H9 (cell line): ENCODE results near the gene KMT5B. TPM values are rescaled to one million over a fixed set of nuclear protein-coding genes. Genes with fewer than 3 reads are reported as not detected.

Source experiments
- DNase-seq: peaks from one replicate; pipeline ENCODE4 v3.0.0-alpha.2; 2017
- H2AFZ ChIP-seq: one replicate; pipeline ENCODE4 v1.6.1; 2013; ENCODE audit warnings: mild to moderate bottlenecking, low read length, control low read depth, moderate library complexity
- H2AK5ac ChIP-seq: 2 replicates; pipeline ENCODE4 v1.6.1; 2013; ENCODE audit warnings: low read length, control low read depth, mixed read lengths; ENCODE audit not compliant: insufficient read length
- H2BK120ac ChIP-seq: one replicate; pipeline ENCODE4 v1.6.1; 2013; ENCODE audit warnings: low read depth, mild to moderate bottlenecking, low read length, control low read depth, inconsistent platforms; ENCODE audit not compliant: poor library complexity, severe bottlenecking
- H2BK12ac ChIP-seq: 2 replicates; pipeline ENCODE4 v1.6.1; 2013; ENCODE audit warnings: low read length, control low read depth, mixed read lengths, low read depth; ENCODE audit not compliant: insufficient read length
- H2BK15ac ChIP-seq: 2 replicates; pipeline ENCODE4 v1.6.1; 2013; ENCODE audit warnings: low read depth, low read length, control low read depth
- H2BK20ac ChIP-seq: one replicate; pipeline ENCODE4 v1.6.1; 2013; ENCODE audit warnings: low read depth, mild to moderate bottlenecking, low read length, control low read depth, inconsistent platforms; ENCODE audit not compliant: poor library complexity, severe bottlenecking
- H2BK5ac ChIP-seq: 2 replicates; pipeline ENCODE4 v1.6.1; 2013; ENCODE audit warnings: low read length, control low read depth, mixed read lengths; ENCODE audit not compliant: insufficient read length
- H3K14ac ChIP-seq: 2 replicates; pipeline ENCODE4 v1.6.1; 2013; ENCODE audit warnings: low read length, control low read depth; ENCODE audit not compliant: insufficient read depth
- H3K18ac ChIP-seq: 2 replicates; pipeline ENCODE4 v1.6.1; 2013; ENCODE audit warnings: low read depth, mild to moderate bottlenecking, mixed read lengths, low read length, control low read depth; ENCODE audit not compliant: insufficient read length
- H3K23ac ChIP-seq: 2 replicates; pipeline ENCODE4 v1.6.1; 2013; ENCODE audit warnings: low read length, control low read depth, mixed read lengths, low read depth; ENCODE audit not compliant: insufficient read length
- H3K23me2 ChIP-seq: 2 replicates; pipeline ENCODE4 v1.6.1; 2013; ENCODE audit warnings: low read depth, mild to moderate bottlenecking, mixed read lengths, low read length, control low read depth; ENCODE audit not compliant: insufficient read length, poor library complexity, severe bottlenecking
- H3K27ac ChIP-seq: 2 replicates; pipeline ENCODE4 v1.5.1; 2013; ENCODE audit warnings: low read length, control low read depth, mixed read lengths, low read depth; ENCODE audit not compliant: insufficient read length
- H3K27me3 ChIP-seq: 2 replicates; pipeline ENCODE4 v1.6.1; 2013; ENCODE audit warnings: low read length, control low read depth, inconsistent platforms; ENCODE audit not compliant: insufficient read depth
- H3K4ac ChIP-seq: 2 replicates; pipeline ENCODE4 v1.6.1; 2013; ENCODE audit warnings: low read depth, mild to moderate bottlenecking, control low read depth, inconsistent platforms, low read length, moderate library complexity
- H3K4me1 ChIP-seq: 2 replicates; pipeline ENCODE4 v1.6.1; 2013; ENCODE audit warnings: low read length, control low read depth, inconsistent platforms; ENCODE audit not compliant: insufficient read depth
- H3K4me2 ChIP-seq: 2 replicates; pipeline ENCODE4 v1.6.1; 2013; ENCODE audit warnings: low read length, control low read depth, mixed read lengths; ENCODE audit not compliant: insufficient read length, insufficient read depth
- H3K56ac ChIP-seq: 2 replicates; pipeline ENCODE4 v1.6.1; 2013; ENCODE audit warnings: low read depth, mild to moderate bottlenecking, mixed read lengths, low read length, control low read depth; ENCODE audit not compliant: insufficient read length
- H3K79me1 ChIP-seq: 2 replicates; pipeline ENCODE4 v1.6.1; 2013; ENCODE audit warnings: low read depth, mild to moderate bottlenecking, moderate library complexity, low read length, control low read depth, inconsistent platforms; ENCODE audit not compliant: insufficient read depth, poor library complexity, severe bottlenecking
- H3K79me2 ChIP-seq: 2 replicates; pipeline ENCODE4 v1.6.1; 2013; ENCODE audit warnings: low read length, control low read depth, inconsistent platforms; ENCODE audit not compliant: insufficient read depth
- H3K9ac ChIP-seq: 2 replicates; pipeline ENCODE4 v1.6.1; 2013; ENCODE audit warnings: low read length, control low read depth, mixed read lengths; ENCODE audit not compliant: insufficient read length; ENCODE audit errors: extremely low read depth
- H3K9me3 ChIP-seq: one replicate; pipeline ENCODE4 v1.6.1; 2013; ENCODE audit warnings: low read depth, low read length, inconsistent platforms; ENCODE audit not compliant: control insufficient read depth
- H3T11ph ChIP-seq: one replicate; pipeline ENCODE4 v1.6.1; 2013; ENCODE audit warnings: mild to moderate bottlenecking, low read length, control low read depth, inconsistent platforms
- H4K20me1 ChIP-seq: one replicate; pipeline ENCODE4 v1.6.1; 2013; ENCODE audit not compliant: control insufficient read depth, insufficient read length, insufficient read depth
- H4K5ac ChIP-seq: 2 replicates; pipeline ENCODE4 v1.6.1; 2013; ENCODE audit warnings: low read depth, mild to moderate bottlenecking, mixed read lengths, low read length, control low read depth; ENCODE audit not compliant: insufficient read length
- H4K8ac ChIP-seq: replicated peaks from 2 replicates; pipeline ENCODE4 v1.6.1; 2013; ENCODE audit warnings: low read length, control low read depth, mixed read lengths, low read depth; ENCODE audit not compliant: insufficient read length
- H4K91ac ChIP-seq: 2 replicates; pipeline ENCODE4 v1.6.1; 2013; ENCODE audit warnings: low read depth, mild to moderate bottlenecking, moderate library complexity, mixed read lengths, low read length, control low read depth; ENCODE audit not compliant: insufficient read length
- H3K27ac Mint-ChIP-seq, 3 experiments: 2 replicates in 2 of 3; 3 replicates in 1 of 3; pipeline ENCODE4 v1.8.0; 2020 to 2021; ENCODE audit warnings: mixed read lengths in 3 of 3, mild to moderate bottlenecking in 1 of 3, moderate library complexity in 1 of 3
- H3K27me3 Mint-ChIP-seq: 2 replicates; pipeline ENCODE4 v1.8.0; 2021; ENCODE audit warnings: low read depth, mild to moderate bottlenecking, moderate library complexity, mixed read lengths
- H3K36me3 Mint-ChIP-seq, 3 experiments: 2 replicates in 2 of 3; 3 replicates in 1 of 3; pipeline ENCODE4 v1.8.0; 2020 to 2021; ENCODE audit warnings: low read depth in 3 of 3, mixed read lengths in 3 of 3; ENCODE audit not compliant: insufficient read depth in 1 of 3
- H3K4me1 Mint-ChIP-seq, 2 experiments: 2 replicates each; pipeline ENCODE4 v1.8.0; 2020; ENCODE audit warnings: mixed read lengths in 2 of 2
- H3K4me3 Mint-ChIP-seq, 2 experiments: 2 replicates in 1 of 2; 3 replicates in 1 of 2; pipeline ENCODE4 v1.8.0; 2020 to 2021; ENCODE audit warnings: mild to moderate bottlenecking in 2 of 2, mixed read lengths in 2 of 2, moderate library complexity in 1 of 2
- H3K9me3 Mint-ChIP-seq, 2 experiments: 2 replicates in 1 of 2; 3 replicates in 1 of 2; pipeline ENCODE4 v1.8.0; 2020; ENCODE audit warnings: mild to moderate bottlenecking in 2 of 2, mixed read lengths in 2 of 2, moderate library complexity in 1 of 2
- CTCF ChIP-seq: fragments of 200-600 bp; sonication (generic); conservative IDR thresholded peaks from 3 replicates; pipeline ENCODE4 v1.8.0; 2021; ENCODE audit warnings: antibody characterized with exemption, mild to moderate bottlenecking
- WGBS: extraction: QIAGEN DNeasy Blood & Tissue Kit; methylation state at CpG from one replicate; pipeline ENCODE4 v1.1.7; 2013; ENCODE audit warnings: missing lambda C conversion rate, low lambda C conversion rate, mixed read lengths; ENCODE audit not compliant: insufficient read length; ENCODE audit errors: extremely low coverage; 5-methylcytosine and 5-hydroxymethylcytosine counted together
- total RNA-seq: library from RNA; stranded (reverse); gene quantifications from 2 replicates; pipeline ENCODE4 v1.2.1, GENCODE V29; 2021

Gene KMT5B
- total RNA-seq, 1 experiment from 2014 or later: 61.6 TPM

- H3K23me2 ChIP-seq: no peaks in the 10 kb centered on the region
- no peak overlapping the region for H4K5ac ChIP-seq
- H3K9me3 ChIP-seq: no peaks in the 10 kb centered on the region
- Mint-ChIP-seq H3K4me1 (peaks cover 0 to 6% of the 10 kb centered on the region in 2 experiments; a peak in 1 of 4 replicates), H3K27me3 (no peaks in the 10 kb centered on the region), H3K9me3 (no peaks in the 10 kb centered on the region), H3K27ac (no peak overlapping the region), H3K36me3 (no peaks in the 10 kb centered on the region), H3K4me3 (no peak overlapping the region)
- no peak overlapping the region for H2BK12ac ChIP-seq
- H2BK15ac ChIP-seq: no peak overlapping the region
- H3K79me2 ChIP-seq: no peaks in the 10 kb centered on the region
- H3K18ac ChIP-seq: no peak overlapping the region
- no peak overlapping the region for H4K8ac ChIP-seq
- H3K4me2 ChIP-seq: no peak overlapping the region
- WGBS: no CpG with 5 or more reads among the region's 6 CpGs
- H3K27ac ChIP-seq: no peak overlapping the region
- no peak overlapping the region for H3K9ac ChIP-seq
- TF ChIP-seq CTCF: no peak
- H2AFZ ChIP-seq: no peak overlapping the region
- no peak for DNase-seq
- no peak overlapping the region for H3T11ph ChIP-seq
- H4K20me1 ChIP-seq: no peaks in the 10 kb centered on the region
- no peaks in the 10 kb centered on the region for H3K79me1 ChIP-seq
- H3K14ac ChIP-seq: no peak overlapping the region
- no peak overlapping the region for H3K23ac ChIP-seq
- H3K4me1 ChIP-seq: no peaks in the 10 kb centered on the region
- H2BK120ac ChIP-seq: no peak overlapping the region
- no peak overlapping the region for H2BK5ac ChIP-seq
- H3K27me3 ChIP-seq: no peaks in the 10 kb centered on the region
- no peak overlapping the region for H2BK20ac ChIP-seq
- no peak overlapping the region for H3K4ac ChIP-seq
- no peak overlapping the region for H4K91ac ChIP-seq
- no peak overlapping the region for H3K56ac ChIP-seq
- H2AK5ac ChIP-seq: no peak overlapping the region
Measured at GRCh38 chr11:68149417-68149816, 63.7 kb downstream of the KMT5B start.
